Right hindlimb (tissue), 1 donor: ENCODE results near the gene VGLL2.
A peak's percentile ranks its signal among the peaks of the same experiment; 100 is the strongest.
"Not testable (repeated sequence)": the region's sequence is repeated elsewhere in the genome, so short reads cannot be mapped to it uniquely, and the experiment has no call there.

Experiments
- DNase-seq: peaks from one replicate; pipeline ENCODE4 v3.0.0-alpha.2; 2018

Gene VGLL2, protein sequence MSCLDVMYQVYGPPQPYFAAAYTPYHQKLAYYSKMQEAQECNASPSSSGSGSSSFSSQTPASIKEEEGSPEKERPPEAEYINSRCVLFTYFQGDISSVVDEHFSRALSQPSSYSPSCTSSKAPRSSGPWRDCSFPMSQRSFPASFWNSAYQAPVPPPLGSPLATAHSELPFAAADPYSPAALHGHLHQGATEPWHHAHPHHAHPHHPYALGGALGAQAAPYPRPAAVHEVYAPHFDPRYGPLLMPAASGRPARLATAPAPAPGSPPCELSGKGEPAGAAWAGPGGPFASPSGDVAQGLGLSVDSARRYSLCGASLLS

DNA sequence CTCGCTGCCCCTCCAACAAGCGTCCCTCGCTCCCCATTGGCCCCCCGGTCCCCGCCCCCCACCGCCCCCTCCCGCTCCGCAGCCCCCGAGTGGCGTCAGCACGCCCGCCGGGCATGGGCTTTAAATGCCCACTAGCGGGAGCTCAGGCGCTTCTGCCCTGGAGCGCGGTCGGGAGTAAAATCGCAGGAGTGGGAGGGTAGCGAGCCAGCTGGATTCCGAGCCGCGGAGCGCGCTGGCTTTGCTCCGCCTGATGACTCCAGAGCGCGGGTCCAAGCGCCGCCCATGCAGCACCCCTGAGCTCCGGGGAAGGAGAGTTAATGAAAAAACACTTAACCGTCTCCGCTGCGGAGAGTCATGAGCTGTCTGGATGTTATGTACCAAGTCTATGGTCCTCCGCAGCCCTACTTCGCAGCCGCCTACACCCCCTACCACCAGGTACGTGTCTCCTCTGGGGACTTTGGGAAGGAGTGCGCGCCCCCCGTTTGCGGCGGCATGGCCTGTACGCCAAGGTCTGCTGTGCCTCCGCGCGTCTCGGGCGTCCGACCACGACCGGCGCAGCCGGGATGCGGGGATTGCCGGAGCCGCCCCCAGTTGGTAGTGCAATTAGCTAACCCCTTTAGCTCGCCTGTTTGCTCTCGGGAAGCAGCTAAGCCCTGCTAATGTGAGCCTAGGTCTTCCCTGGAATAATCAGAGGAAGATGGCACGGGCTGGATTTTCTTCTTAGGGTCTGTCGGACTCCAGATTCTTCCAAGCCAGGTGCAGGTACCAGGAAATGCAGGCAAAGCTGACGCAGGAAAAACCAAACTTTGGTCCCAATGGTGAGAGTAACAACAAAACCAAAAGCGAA is at the start of gene VGLL2:
TSS of gene VGLL2 (plus strand) at position 149 of the 847 bp plus-strand sequence. CDS start at position 355, 206 bp downstream.
- DNase-seq, result peak; percentile 86

DNA sequence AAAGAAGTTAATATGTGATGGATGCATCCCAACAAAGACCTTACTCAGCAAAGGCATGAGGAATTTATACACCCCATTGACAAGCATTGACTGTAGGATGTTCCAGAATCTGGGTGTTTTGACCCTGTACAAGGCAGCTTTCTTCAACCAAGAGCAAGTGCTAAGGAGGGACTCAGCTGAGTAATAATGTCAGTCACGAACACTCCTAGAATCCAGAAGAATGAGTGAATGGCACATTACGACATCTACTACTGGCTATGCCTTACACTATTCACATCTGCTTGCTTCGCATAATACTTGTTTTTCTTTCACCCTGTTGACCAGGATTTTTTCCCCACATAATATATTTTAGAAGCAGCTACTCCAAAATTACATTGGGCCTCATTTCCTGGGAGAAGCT is 42.5 kb upstream of the VGLL2 start:
- DNase-seq, result no peak

DNA sequence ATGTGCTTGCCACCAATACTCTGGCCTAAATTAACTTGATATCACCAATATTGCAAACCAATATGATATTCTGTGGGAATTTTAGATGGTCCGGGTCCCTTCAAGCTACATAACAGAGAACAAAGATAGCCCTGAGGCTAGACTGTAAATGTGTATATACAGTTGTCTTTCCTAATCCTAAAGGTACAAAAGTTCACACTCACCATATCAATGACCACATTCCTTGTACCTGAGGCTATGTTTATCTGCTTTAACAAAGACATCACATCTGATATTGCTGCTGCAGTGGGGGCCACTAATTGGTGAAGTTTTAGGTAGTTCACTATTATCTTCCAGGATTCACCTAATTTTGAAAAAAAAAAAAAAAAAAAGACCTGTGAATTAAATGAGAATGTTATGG is 38.6 kb upstream of the VGLL2 start:
- no peak for DNase-seq

DNA sequence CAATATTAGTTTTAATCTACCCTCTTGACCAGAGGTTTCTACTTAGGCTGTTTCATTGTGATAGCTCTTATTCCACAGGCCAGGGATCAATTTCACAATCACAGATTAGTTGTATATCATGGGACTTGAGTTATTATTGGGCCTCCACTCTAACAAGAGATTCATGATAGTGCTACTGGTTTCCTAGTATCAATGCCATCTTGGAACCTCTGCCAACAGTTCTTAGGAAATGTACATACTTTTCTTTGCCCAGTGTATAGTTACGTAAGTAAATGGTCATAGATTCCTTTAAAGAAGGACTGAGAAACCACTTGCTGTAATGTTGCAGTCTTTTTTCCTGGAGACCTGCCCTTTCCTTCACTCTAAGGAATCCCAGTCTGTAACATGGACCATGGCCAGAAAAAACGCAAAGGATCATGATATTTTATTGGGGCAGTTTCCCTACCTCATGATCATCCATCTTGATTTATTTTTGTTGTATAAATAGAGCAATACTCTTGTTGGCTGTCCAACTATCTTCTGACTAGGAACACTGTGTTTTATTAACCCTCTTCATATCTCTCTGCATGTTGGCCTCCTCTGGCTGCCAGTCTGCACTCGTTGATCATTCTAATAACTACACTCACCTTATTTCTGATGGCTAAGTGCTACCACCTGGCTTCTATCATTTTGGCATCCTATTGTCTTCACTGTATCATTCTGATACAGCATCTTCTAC is 38.0 kb upstream of the VGLL2 start:
- DNase-seq, result no peak

DNA sequence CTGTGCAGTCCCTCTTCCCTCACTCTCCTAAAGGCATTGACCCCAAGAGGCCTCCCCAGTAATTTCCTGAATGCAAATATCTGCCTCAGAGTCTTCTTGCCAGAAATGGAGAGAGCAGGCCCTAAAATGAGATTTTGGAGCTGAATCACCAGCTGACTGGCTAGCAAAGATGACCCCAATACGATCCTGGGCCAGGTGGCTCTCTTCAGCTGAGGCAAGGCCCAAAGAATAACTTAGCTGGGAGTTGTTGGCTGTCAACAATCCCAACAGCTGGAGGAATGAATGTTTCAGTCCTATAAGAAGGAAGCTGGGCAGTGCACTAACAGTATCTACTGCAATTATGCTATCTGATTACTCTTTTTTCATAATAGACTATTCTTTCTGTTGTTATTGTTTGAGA is 37.2 kb upstream of the VGLL2 start:
- DNase-seq, result no peak

DNA sequence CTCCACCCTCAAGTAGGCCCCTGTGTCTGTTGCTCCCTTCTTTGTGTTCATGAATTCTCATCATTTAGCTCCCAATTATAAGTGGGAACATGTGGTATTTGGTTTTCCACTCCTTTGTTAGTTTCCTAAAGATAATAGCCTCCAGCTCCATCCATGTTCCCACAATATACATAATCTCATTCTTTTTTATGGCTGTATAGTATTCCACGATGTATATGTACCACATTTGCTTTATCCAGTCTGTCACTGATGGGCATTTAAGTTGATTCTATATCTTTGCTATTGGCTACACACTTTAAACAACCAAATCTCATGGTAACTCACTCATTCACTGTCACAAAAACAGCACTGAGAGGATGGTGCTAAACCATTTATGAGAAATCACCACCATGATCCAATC is 35.5 kb upstream of the VGLL2 start:
- DNase-seq, result no peak

DNA sequence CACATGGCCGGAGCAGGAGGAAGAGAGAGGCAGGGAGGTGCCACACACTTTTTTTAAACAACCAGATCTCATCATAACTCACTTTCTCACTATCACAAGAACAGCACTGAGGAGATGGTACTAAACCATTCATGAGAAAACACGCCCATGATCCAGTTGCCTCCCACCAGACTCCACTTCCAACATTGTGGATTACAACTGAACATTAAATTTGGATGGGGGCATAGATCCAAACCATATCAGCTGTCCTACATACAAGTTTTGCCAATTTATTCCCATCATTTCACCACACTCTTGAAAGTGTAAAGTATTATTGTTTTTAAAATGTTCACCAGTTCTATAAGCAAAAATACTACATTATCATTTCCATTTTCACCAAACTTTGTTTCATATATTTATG is 33.9 kb upstream of the VGLL2 start:
- no peak for DNase-seq

DNA sequence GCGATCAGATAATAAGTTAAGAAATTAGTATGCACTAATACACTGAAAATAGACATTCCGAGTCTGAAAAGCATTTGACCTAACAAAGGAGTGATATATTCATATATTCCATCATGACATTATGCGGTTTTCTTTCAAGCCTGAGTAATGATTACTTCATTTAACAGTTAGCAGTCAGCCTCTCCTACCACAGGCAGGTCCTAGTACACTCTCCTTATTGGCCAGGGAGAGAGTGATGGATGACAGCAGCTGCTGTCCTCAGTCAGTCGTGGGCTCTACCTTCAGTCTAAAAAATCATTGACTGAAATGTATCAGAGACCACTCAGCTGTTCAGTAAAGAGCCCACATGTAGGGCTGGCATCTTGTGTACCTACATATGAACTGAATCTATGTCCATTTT is 33.2 kb upstream of the VGLL2 start:
- DNase-seq, result peak; percentile 27

DNA sequence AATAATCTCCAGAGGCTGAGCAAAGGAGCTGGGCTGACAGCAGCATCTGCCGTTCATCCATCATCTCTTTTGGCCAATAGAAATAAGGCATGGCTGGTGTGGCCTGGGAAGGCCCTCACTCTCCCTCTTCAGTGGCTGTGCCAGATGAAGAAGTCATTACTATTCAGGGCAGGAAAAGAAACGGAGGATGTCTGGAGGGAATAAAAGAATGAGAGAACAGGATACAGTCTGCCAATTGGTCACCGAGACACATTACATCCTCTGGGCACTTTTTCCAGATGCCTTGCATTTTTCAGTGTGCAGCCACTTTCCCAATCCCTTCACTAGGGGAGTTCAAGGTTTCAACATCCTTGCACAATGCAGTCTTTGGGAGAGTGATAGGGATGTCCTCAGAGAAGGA is 32.2 kb upstream of the VGLL2 start:
- DNase-seq, result peak; percentile 43

DNA sequence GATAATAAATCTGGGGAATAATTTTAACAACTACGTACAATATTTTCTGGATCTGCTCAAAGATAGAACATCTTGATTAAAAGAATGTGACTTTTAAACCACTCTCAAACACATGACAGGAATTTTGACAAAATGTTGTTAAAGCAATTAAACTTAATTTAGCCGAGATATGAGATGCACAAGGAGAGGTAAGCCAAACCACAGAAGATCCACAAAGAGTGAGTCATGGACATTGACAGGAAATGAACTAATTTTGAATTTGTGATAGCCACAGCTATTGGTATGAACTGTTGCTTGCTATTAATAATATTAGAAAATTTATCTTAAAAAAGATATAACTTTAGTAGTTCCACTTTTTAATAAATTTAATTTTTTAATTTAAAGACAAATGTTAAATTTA is 27.8 kb upstream of the VGLL2 start:
- DNase-seq, result no peak

DNA sequence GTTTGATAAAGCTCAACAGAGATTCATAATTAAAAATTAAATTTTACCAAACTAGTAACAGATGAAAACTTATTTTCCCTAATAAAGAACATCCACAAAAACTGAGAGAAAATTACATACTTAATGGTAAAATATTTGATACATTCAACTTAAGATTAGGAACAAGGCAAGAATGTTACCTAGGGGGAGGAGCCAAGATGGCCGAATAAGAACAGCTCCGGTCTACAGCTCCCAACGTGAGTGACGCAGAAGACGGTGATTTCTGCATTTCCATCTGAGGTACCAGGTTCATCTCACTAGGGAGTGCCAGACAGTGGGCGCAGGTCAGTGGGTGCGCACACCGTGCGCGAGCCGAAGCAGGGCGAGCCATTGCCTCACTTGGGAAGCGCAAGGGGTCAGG is 20.8 kb upstream of the VGLL2 start:
- not testable (repeated sequence) for DNase-seq

DNA sequence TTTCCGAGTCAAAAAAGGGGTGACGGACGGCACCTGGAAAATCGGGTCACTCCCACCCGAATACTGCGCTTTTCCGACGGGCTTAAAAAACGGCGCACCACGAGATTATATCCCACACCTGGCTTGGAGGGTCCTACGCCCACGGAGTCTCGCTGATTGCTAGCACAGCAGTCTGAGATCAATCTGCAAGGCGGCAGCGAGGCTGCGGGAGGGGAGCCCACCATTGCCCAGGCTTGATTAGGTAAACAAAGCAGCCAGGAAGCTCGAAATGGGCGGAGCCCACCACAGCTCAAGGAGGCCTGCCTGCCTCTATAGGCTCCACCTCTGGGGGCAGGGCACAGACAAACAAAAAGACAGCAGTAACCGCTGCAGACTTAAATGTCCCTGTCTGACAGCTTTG is 20.4 kb upstream of the VGLL2 start:
- not testable (repeated sequence) for DNase-seq

DNA sequence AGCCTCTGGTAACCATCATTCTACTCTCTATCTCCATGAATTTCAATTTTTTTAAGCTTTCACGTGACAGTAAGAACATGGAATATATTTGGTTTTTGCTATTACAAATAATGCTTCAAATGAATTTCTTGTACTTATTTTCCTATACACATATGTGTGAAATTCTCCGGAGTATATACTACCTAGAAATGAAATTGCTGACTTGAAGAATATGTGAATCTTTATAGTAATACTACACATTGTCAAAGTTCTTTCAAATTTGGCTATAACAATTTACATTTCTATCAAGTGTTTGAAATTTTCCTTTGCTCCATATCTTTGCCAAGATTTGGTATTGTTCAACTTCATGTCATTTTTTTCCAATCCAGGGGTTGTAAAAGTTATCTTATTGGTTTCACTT is 11.6 kb upstream of the VGLL2 start:
- no peak for DNase-seq

DNA sequence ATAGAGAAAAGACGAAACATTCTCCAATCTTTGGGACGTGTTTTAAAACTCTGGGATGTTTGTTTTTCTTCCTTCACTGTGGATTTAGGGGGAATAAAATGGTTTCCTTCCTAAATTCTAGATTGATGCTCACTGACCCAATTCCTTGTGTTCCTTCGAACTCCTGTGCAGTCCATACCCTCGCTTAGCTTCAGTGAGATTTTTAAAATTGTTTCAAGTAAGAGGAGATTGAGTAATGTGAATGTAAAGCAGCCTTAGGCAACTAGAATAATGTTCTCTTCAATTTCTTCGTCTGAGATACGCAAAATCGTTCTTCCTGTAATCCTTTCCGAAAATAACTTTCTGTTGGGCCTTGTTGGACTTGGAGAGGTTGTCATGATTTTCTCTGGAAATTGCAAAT is 2.6 kb upstream of the VGLL2 start:
- no peak for DNase-seq

DNA sequence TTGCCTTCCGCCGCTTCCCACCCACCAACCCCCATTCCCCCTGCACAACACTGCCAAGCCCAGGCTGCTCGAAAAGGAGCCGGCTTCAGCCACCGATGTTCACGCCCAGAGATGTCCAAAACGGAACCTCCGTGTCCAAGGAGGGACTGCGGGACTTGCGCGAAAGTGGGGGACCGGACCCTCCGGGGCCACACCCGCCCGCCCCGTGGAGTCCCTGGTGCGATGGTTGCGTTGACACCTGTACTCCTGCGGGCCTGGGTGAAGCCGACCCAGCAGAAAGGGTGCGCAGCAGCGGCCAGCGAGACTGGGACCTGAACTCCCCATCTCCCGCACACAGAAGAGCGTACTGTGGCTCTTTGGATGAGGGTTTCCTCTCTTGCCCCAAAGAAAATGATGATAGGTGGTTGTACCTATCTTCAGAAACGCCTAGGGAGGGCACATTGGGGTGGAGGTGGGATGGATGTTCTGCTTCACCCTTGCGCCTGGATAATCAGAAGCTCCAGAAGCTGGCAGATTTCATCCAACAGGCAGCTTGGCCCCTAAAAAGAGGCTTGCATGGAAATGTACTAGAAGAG is 1.9 kb upstream of the VGLL2 start:
- no peak for DNase-seq

DNA sequence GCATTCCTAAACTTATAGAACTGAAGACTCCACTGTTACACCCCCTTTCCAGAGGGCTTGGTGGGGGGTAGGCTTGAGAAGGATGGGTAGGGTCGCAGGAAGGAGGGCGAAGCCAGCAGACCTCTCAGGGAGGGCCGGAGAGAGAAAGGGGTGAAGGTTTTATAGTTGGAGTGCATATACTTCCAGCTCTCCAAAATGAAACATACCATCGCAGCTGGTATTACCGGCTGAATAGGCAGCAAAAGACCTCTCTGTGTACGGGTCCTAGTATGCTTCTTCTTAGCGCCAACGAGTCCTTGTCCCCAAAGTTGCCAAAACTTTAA is 1.0 kb upstream of the VGLL2 start:
- no peak for DNase-seq

DNA sequence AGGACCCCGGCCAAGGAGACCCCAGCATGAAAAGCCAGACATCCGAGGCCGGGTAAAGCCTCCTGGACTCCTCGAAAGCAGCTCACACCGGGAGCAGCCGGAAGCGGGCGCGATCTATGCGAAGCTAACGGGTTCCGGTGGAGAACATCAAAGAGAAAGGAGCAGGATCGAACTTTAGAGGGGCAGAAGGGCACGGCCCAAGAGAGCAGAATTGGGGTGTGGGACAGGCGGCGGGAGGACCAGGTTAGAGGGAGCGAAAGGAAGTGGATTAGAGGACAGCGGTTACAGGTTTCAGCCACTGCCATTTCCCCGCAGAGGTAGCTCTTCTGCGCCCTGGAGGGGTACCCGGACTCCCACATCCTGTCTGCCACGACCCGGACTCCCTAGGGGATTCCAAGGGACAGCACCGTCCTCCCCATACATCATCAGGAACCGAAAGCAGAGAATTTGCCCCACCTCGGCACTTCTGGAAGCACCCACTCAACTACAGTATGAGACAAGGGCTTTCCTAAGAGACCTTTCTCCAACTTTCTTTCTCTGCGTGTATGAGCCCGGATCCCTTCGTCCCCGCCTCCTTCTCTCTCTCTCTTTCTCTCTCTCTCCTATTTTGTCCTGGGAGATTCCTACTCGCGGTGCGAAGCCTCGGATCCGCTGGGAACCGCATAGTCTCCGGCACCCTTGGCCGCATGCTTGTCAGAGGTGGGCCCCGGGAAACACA is 507 bp upstream of the VGLL2 start:
- peak; percentile 32 for DNase-seq

DNA sequence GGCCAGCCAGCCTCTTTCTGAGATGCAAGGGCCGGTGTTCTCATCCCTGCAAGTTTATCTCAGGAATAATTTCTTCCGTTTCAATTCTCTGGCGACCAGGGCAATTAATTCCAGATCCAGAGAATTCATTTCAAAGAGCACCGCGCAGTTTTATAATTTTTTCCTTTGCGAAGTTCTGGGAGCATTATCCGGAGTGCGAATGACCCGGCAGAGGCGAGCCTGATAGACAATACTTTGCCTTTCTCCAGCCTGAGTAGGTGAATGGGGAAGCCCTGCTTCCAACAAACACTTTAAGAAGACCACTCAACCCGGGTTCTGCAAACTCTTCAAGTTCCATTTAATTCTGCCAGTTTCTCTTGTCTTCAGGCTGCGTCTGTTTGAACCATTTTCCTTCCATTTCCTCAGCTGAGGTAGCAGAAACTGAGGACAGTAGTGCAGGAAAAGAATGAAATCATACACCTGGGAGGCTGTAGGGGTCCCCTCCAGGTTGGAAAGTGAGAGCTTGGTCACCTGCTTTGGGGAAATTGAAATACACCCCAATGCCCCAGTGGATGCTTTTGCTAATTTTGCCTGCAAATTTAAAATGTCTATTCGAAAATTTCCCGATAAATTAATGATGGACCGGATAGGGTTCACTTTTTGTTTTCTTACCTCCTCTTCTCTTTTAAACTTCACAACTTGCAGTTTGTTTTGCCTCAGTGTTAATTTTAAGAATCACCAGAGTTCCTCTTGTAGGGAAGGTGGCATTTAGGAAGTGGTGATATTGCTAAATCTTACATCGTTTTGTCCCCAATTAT is 1.1 kb downstream of the VGLL2 start:
- no peak for DNase-seq

DNA sequence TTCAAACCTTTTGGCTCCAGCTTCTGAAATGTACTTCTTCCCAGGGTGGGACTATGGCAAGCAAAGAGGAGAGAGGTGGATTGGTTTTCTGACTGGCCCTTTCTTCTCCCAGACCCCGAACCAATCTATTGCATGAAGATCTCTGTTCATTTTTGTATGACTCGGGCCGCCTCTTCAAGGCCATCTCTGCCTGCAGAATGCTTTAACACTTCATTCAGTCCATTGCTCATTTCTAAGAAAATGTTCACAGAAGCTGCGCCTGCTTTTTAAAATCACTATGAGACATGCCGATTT is 1.6 kb downstream of the VGLL2 start:
- DNase-seq, result no peak

DNA sequence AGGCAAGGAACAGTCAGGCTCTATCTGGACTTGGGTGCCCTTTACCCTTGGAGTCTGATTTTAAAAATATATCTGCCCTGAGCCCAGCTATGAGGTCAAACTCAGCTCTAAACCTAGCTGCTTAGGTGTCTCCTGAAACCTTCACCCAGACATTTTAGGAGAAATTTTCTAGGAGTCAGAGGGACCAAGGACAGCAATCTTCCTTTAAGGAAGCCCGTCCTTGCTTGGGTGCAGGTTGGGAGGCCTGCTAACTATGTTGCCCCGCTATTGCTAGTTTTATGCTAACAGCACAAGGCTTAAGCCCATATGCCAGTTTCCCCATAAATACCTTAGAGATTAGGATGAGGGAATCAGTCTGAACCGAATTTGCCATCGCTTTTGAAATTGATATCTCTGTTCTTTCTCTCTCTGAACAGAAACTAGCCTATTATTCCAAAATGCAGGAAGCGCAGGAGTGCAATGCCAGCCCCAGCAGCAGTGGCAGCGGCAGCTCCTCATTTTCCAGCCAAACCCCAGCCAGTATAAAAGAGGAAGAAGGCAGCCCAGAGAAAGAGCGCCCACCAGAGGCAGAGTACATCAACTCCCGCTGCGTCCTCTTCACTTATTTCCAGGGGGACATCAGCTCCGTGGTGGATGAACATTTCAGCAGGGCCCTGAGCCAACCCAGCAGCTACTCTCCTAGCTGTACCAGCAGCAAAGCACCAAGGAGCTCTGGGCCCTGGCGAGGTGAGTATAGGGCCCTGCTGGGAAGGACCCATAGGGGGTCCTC is 2.6 kb downstream of the VGLL2 start:
- DNase-seq, result peak; percentile 66

DNA sequence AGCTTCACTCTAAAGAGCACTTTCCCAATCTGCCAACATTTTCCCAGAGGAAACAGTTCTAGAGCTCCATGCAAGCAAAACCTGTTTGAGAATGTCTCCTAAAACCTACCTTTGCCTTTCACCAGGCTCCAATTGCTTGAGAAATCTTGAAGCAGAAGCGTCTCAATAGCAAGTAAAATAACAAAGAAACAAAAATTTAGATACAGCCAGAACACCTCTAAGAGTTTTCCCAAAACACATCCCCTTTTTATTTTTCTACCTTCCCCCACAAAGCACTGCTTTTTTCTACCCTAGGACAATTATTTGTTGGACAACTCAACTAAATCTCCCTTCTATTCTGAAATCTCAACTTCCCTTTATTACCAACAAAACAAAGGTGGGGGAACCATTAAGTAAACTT is 3.6 kb downstream of the VGLL2 start:
- no peak for DNase-seq
